Measurements from ENCODE around the gene CPM. TPM values are rescaled to one million over a fixed set of nuclear protein-coding genes. Genes with fewer than 3 reads are reported as not detected.
"Not testable (repeated sequence)": the region's sequence is repeated elsewhere in the genome, so short reads cannot be mapped to it uniquely, and the experiment has no call there.

The CPM gene
- total and polyA plus RNA-seq, 7 donors, result 2.2 to 13.3 (median 5.8) TPM

- no peak overlapping the region for H3K27ac ChIP-seq
Measured at GRCh38 chr12:68815232-68815927, 117.6 kb downstream of the CPM start.

GRCh38 chr12:68814490-68815231 lies 118.3 kb downstream of the CPM start:
- 75 to 85% (median 75%) methylated on average over 3 of the region's 3 CpGs for WGBS, 3 donors
- peaks cover 0 to 100% of the 10 kb centered on the region in 2 donors for H3K36me3 ChIP-seq (ENCODE audit: insufficient read depth in 1 of 2, low read depth in 1 of 2)
- TF ChIP-seq, protein P1, sequence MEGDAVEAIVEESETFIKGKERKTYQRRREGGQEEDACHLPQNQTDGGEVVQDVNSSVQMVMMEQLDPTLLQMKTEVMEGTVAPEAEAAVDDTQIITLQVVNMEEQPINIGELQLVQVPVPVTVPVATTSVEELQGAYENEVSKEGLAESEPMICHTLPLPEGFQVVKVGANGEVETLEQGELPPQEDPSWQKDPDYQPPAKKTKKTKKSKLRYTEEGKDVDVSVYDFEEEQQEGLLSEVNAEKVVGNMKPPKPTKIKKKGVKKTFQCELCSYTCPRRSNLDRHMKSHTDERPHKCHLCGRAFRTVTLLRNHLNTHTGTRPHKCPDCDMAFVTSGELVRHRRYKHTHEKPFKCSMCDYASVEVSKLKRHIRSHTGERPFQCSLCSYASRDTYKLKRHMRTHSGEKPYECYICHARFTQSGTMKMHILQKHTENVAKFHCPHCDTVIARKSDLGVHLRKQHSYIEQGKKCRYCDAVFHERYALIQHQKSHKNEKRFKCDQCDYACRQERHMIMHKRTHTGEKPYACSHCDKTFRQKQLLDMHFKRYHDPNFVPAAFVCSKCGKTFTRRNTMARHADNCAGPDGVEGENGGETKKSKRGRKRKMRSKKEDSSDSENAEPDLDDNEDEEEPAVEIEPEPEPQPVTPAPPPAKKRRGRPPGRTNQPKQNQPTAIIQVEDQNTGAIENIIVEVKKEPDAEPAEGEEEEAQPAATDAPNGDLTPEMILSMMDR (IDR thresholded peaks at IDR 0.05), result no peak
- H3K27me3 ChIP-seq (ENCODE audit: insufficient read depth in 3 of 3, low read length in 2 of 3), result no peaks in the 10 kb centered on the region
- ATAC-seq (no peak), DNase-seq (no peak)
- peaks cover 37% of the 10 kb centered on the region for H3K4me1 ChIP-seq
- H3K9me3 ChIP-seq, result no peaks in the 10 kb centered on the region
- H3K4me3 ChIP-seq, result peak overlapping the region; percentile 93
- intact Hi-C loops (cut with DNase I), result no loop called here
- no peak overlapping the region for H3K27ac ChIP-seq

More at GRCh38 chr12:68815232-68815927, 117.6 kb downstream of the CPM start:
- ATAC-seq, result no peak
- Histone ChIP-seq H3K4me3 (peak overlapping the region; percentile 93), H3K9me3 (no peaks in the 10 kb centered on the region), H3K4me1 (peaks cover 37% of the 10 kb centered on the region), H3K36me3 (ENCODE audit: insufficient read depth in 1 of 2, low read depth in 1 of 2) (peaks cover 0 to 100% of the 10 kb centered on the region in 2 donors), H3K27me3 (ENCODE audit: insufficient read depth in 3 of 3, low read length in 2 of 3) (no peaks in the 10 kb centered on the region)
- TF ChIP-seq, protein P1 (IDR thresholded peaks at IDR 0.05), result no peak
- WGBS, 3 donors, result 79 to 85% (median 80%) methylated on average over 5 of the region's 5 CpGs
- DNase-seq, result no peak
- intact Hi-C loops (cut with DNase I), result no loop called here

DNA sequence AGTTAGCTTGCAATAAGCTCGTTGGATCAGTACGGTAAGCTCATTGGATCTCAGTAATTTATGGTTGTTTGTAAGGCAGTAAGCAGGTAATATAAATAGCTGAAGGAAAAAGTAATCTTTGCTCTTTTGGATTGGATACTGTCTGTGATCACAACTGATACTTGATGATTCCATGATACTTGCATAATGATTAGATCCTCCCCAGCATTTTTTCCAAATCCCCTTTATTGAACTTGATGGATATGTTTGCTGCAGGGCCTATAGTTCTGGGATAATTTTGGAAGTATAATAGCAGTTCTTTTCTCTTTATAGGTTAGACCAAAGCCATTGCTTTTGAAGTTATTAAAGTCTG lies 119.8 kb downstream of the CPM start:
- H3K4me3 ChIP-seq, result peak overlapping the region; percentile 93
- intact Hi-C loops (cut with DNase I), result no loop called here
- TF ChIP-seq, protein P1 (IDR thresholded peaks at IDR 0.05), result no peak
- H3K27ac ChIP-seq, result no peak overlapping the region
- no peak for DNase-seq
- H3K9me3 ChIP-seq, result no peaks in the 10 kb centered on the region
- WGBS, 3 donors, result 47 to 73% (median 51%) methylated on average over 2 of the region's 2 CpGs
- peaks cover 37% of the 10 kb centered on the region for H3K4me1 ChIP-seq
- ATAC-seq, result no peak
- H3K36me3 ChIP-seq (ENCODE audit: insufficient read depth in 1 of 2, low read depth in 1 of 2), result peaks cover 0 to 93% of the 10 kb centered on the region in 2 donors
- H3K27me3 ChIP-seq (ENCODE audit: insufficient read depth in 3 of 3, low read length in 2 of 3), result no peaks in the 10 kb centered on the region

- Histone ChIP-seq H3K4me3 (peak overlapping the region; percentile 93), H3K27me3 (ENCODE audit: insufficient read depth in 3 of 3, low read length in 2 of 3) (no peaks in the 10 kb centered on the region), H3K4me1 (peaks cover 37% of the 10 kb centered on the region), H3K9me3 (no peaks in the 10 kb centered on the region), H3K27ac (peak overlapping the region; percentile 8), H3K36me3 (ENCODE audit: insufficient read depth in 1 of 2, low read depth in 1 of 2) (peaks cover 0 to 88% of the 10 kb centered on the region in 2 donors)
- DNase-seq, result no peak
- intact Hi-C loops (cut with DNase I), result no loop called here
- TF ChIP-seq, protein P1 (IDR thresholded peaks at IDR 0.05), result no peak
- WGBS, 3 donors, result 42 to 62% (median 46%) methylated on average over 1 of the region's 1 CpG
- no peak for ATAC-seq
Measured at GRCh38 chr12:68812553-68813241, 120.3 kb downstream of the CPM start.

DNA sequence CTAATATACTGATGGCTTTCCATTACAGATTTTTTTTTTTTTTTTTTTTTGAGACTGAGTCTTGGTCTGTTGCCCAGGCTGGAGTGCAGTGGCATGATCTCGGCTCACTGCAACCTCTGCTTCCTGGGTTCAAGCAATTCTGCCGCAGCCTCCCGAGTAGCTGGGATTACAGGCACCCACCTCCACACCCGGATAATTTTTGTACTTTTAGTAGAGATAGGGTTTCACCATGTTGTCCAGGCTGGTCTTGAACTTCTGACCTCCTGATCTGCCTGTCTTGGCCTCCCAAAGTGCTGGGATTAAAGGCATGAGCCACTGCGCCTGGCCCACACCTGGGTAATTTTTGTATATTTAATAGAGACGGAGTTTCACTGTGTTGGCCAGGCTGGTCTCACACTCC lies 121.4 kb downstream of the CPM start:
- peaks cover 0 to 76% of the 10 kb centered on the region in 2 donors for H3K36me3 ChIP-seq (ENCODE audit: insufficient read depth in 1 of 2, low read depth in 1 of 2)
- H3K27ac ChIP-seq, result peak overlapping the region; percentile 14
- H3K9me3 ChIP-seq; DNase-seq; H3K27me3 ChIP-seq (ENCODE audit: insufficient read depth in 3 of 3, low read length in 2 of 3); ATAC-seq; intact Hi-C loops (cut with DNase I): not testable (repeated sequence)
- 68 to 75% (median 72%) methylated on average over 6 of the region's 6 CpGs for WGBS, 3 donors
- peak overlapping the region; percentile 93 for H3K4me3 ChIP-seq
- H3K4me1 ChIP-seq, result peaks cover 37% of the 10 kb centered on the region

- Histone ChIP-seq H3K4me1 (peaks cover 29% of the 10 kb centered on the region), H3K4me3 (peak overlapping the region; percentile 93), H3K36me3 (ENCODE audit: insufficient read depth in 1 of 2, low read depth in 1 of 2) (peaks cover 0 to 61% of the 10 kb centered on the region in 2 donors), H3K27ac (peak overlapping the region; percentile 100)
- DNase-seq; H3K9me3 ChIP-seq; H3K27me3 ChIP-seq (ENCODE audit: insufficient read depth in 3 of 3, low read length in 2 of 3); intact Hi-C loops (cut with DNase I); ATAC-seq: not testable (repeated sequence)
- 96 to 97% (median 97%) methylated on average over 13 of the region's 13 CpGs for WGBS, 3 donors
Measured at GRCh38 chr12:68810027-68810389, 123.0 kb downstream of the CPM start.
